ACC112 (cell line): ENCODE results near the gene RAB18.
A peak's percentile ranks its signal among the peaks of the same experiment; 100 is the strongest.

Experiments
- H2AFZ ChIP-seq: fragments of 200-600 bp; sonication (generic); one replicate; pipeline ENCODE4 v1.6.0; 2017; ENCODE audit warnings: antibody characterized with exemption, low read length; ENCODE audit not compliant: unreplicated experiment
- H3K27ac ChIP-seq: fragments of 200-600 bp; sonication (generic); 2 replicates; pipeline ENCODE4 v1.5.1; 2014; ENCODE audit warnings: low read depth, mild to moderate bottlenecking, antibody characterized with exemption, low read length, moderate library complexity
- H3K27me3 ChIP-seq: fragments of 200-600 bp; sonication (generic); 2 replicates; pipeline ENCODE4 v1.6.1; 2014; ENCODE audit warnings: mild to moderate bottlenecking, antibody characterized with exemption, low read length, moderate library complexity, mixed read lengths; ENCODE audit not compliant: insufficient read depth
- H3K36me3 ChIP-seq: fragments of 200-600 bp; sonication (generic); 2 replicates; pipeline ENCODE4 v1.6.1; 2016; ENCODE audit warnings: mild to moderate bottlenecking, antibody characterized with exemption, low read length, moderate library complexity, mixed read lengths; ENCODE audit not compliant: insufficient read depth
- H3K4me1 ChIP-seq: fragments of 200-600 bp; sonication (generic); one replicate; pipeline ENCODE4 v1.6.1; 2016; ENCODE audit warnings: low read length, mixed read lengths; ENCODE audit not compliant: insufficient read depth, unreplicated experiment, control insufficient read depth
- H3K4me3 ChIP-seq: fragments of 200-600 bp; sonication (generic); 2 replicates; pipeline ENCODE4 v1.5.1; 2014; ENCODE audit warnings: mild to moderate bottlenecking, low read depth, low read length
- H3K79me2 ChIP-seq: fragments of 200-600 bp; sonication (generic); one replicate; pipeline ENCODE4 v1.6.0; 2016; ENCODE audit warnings: low read length; ENCODE audit not compliant: control insufficient read depth, unreplicated experiment, insufficient read depth

Gene RAB18

DNA sequence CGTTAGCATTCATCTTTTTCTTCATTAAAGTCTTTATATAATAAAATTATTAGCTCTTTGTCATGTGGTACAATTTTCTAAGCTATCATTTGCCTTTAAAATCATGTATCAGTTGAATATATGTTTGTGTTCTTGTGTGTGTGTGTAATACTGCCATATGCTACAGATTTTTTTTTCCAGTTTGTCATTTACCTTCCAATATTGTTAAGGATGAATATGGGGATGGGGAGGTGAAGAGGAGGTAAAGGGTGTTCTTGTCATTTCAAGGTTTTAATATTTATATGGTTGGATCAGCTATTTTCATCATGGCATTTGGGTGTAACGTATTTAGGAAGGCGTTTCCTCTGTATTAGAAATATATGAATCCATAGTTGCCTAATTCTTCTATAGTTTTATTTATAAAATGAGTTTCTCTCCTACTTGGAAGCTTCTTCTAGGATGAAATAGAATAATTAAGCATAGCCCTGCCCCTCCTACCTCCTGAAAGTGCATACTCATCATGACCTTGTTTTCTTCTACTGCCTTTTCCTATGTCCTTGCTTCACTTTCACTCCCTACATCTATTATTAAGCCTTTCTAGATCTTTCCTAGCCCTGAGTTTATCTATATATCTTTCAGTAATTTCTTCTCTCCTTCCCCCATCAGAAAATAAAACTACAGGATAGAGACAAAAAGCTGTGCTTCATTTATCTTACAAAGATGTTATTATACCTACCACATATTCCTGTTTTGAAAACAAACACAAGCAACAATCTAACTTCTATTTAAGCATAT, 25.1 kb downstream of the RAB18 start:
- Histone ChIP-seq H3K4me3 (no peak overlapping the region), H3K27me3 (no peaks in the 10 kb centered on the region), H3K27ac (peak overlapping the region; percentile 58), H3K79me2 (peaks cover 68% of the 10 kb centered on the region), H3K36me3 (peaks cover 15% of the 10 kb centered on the region), H3K4me1 (peaks cover 25% of the 10 kb centered on the region), H2AFZ (no peak overlapping the region)

DNA sequence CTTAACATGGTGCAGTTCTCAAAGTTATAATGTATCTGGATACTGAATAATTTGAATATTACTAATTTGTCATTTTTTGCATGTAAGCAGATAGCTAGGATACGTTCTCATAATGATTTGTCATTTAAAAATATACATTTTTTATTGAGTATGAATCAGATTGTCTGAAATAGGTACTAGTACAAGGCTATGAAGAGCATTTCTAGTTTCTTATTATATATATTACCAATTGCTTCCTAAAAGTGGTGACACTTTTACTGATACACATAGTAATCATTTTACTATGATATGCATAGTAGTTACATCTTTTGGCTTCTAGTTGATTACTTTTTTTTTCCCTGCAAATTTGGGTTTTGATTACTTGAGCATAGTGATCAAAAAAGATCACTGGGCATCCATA, 26.4 kb downstream of the RAB18 start:
- Histone ChIP-seq H3K79me2 (peaks cover 55% of the 10 kb centered on the region), H3K36me3 (peaks cover 27% of the 10 kb centered on the region), H3K27ac (no peak overlapping the region), H2AFZ (no peak overlapping the region), H3K4me1 (peaks cover 20% of the 10 kb centered on the region), H3K27me3 (no peaks in the 10 kb centered on the region), H3K4me3 (no peak overlapping the region)

DNA sequence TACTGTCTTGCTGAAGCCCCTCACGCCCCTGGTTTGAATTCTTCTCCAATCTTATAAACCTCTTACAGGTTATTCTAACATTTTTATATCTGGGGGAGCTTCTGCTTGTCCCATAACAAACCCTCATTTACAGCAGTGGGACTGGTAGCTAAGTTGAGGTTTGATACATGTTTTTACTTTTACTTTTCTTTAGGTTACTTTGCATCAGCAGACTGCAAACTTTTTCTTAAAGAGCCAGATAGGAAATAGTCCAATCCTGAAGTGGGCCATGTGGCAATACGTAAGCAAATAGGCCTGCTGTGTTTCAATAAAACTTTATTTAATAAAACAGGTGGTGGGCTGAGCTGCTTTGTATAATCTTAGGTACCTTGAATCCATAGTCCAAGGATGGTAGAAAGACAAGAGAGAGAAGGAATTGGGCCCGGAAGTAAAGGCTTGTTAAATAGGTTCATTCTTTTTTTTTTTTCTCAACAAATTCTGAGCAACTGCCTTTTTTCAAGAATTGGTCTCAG, 27.3 kb downstream of the RAB18 start:
- H3K4me1 ChIP-seq: peaks cover 14% of the 10 kb centered on the region
- H3K27me3 ChIP-seq: no peaks in the 10 kb centered on the region
- H3K79me2 ChIP-seq: peaks cover 48% of the 10 kb centered on the region
- no peak overlapping the region for H3K27ac ChIP-seq
- peaks cover 27% of the 10 kb centered on the region for H3K36me3 ChIP-seq
- H3K4me3 ChIP-seq: no peak overlapping the region
- no peak overlapping the region for H2AFZ ChIP-seq

DNA sequence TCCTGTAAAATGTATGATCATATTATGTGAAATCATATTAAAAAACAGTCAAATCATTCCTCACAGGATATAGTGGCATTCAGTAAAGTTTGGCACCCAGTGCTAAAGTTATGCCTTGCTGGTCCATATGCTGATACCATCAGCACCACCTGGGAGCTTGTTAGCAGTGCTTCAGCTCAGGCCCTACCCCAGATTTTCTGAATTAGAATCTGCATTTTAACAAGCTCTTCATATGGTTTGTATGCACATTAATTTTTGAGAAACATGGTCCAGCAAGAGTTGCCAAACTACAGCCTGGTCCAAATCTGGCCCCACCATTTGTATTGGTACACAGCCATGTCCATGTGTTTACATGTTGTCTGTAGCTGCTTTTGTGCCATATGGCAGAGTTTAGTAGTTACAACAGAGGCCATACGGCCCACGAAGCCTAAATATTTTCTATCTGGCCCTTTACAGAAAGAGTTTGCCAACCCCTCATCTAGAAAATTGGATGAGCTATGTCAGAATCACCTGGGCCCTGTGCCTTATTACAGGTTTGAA, 30.1 kb downstream of the RAB18 start:
- no peak overlapping the region for H2AFZ ChIP-seq
- peaks cover 23% of the 10 kb centered on the region for H3K79me2 ChIP-seq
- H3K27ac ChIP-seq: no peak overlapping the region
- H3K4me3 ChIP-seq: no peak overlapping the region
- H3K4me1 ChIP-seq: peaks cover 11% of the 10 kb centered on the region
- H3K27me3 ChIP-seq: no peaks in the 10 kb centered on the region
- H3K36me3 ChIP-seq: peaks cover 48% of the 10 kb centered on the region

DNA sequence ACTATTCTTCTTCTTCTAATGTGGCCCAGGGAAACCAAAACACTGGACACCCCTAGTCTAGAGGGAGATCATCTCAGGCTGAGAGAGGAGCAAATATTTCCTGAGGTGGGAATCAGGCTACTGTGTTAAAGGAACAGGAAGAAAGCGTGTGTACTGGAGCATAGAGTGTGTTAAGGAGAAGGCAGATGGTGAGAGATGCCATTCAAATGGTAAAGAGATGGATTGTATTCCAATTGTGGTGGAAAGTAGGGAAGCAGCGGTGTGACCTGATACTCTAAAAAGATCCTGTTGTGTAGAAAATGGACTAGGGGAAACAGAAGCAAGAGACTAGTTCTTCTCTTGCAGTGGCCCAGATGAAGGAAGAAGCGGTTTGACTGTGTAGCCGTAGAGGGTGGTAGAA, 31.2 kb downstream of the RAB18 start:
- H2AFZ ChIP-seq: no peak overlapping the region
- no peaks in the 10 kb centered on the region for H3K27me3 ChIP-seq
- H3K79me2 ChIP-seq: peaks cover 12% of the 10 kb centered on the region
- no peak overlapping the region for H3K4me3 ChIP-seq
- H3K36me3 ChIP-seq: peaks cover 43% of the 10 kb centered on the region
- H3K27ac ChIP-seq: no peak overlapping the region
- no peaks in the 10 kb centered on the region for H3K4me1 ChIP-seq

DNA sequence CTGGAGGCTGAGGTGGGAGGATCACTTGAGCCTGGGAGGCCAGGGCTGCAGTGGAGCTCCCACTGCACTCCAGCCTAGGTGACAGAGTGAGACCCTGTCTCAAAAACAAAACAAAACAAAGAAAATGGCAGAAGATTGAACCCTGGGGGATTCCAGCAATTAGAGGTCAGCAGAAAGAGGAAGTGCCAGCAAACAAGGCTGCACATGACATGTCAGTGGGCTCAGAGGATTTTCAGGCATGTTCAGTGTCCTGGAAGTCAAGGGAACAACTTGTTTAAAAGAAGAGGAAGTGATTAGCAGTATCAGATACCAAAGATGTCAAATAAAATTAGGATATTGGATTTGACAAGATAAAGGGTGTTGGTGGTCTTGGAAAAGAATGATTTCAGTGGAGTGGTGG, 32.3 kb downstream of the RAB18 start:
- Histone ChIP-seq H2AFZ (no peak overlapping the region), H3K36me3 (peaks cover 43% of the 10 kb centered on the region), H3K79me2 (peaks cover 6% of the 10 kb centered on the region), H3K4me1 (no peaks in the 10 kb centered on the region), H3K4me3 (no peak overlapping the region), H3K27me3 (no peaks in the 10 kb centered on the region), H3K27ac (no peak overlapping the region)

DNA sequence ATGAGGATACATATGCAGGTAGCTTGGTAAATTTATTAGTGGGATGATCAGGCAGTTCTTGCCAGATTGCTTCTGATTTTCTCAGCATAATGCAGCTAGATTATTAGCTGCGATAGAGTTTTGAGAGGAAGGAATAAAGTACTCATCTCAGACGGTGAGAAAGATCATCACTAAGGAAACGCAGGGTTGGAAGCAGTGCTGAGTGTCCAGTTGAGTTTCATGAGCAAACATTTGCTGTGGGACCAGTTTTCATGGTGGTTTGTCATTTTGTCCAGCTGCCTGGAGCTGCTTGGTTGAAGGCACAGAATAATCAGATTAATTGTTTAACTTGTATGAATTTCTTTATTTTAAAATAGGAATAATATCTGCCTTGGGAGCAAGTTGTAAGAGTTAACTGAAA, 33.1 kb downstream of the RAB18 start:
- Histone ChIP-seq H3K27me3 (no peaks in the 10 kb centered on the region), H3K4me3 (no peak overlapping the region), H3K36me3 (peaks cover 43% of the 10 kb centered on the region), H3K79me2 (no peaks in the 10 kb centered on the region), H2AFZ (no peak overlapping the region), H3K27ac (no peak overlapping the region), H3K4me1 (no peaks in the 10 kb centered on the region)

DNA sequence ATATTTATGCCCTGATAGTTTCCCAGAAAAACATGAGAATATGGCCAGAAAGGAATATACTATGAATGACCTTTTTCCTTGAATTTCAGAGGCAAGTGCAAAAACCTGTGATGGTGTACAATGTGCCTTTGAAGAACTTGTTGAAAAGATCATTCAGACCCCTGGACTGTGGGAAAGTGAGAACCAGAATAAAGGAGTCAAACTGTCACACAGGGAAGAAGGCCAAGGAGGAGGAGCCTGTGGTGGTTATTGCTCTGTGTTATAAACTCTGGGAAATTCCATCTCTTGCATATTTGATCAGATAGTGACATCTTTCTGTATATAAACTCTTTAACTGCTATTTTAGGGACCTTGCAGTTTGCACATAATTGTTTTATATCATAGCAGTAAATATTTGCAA, 33.7 kb downstream of the RAB18 start:
- H3K79me2 ChIP-seq: no peaks in the 10 kb centered on the region
- H3K27ac ChIP-seq: no peak overlapping the region
- H2AFZ ChIP-seq: no peak overlapping the region
- H3K4me1 ChIP-seq: peaks cover 2% of the 10 kb centered on the region
- H3K4me3 ChIP-seq: no peak overlapping the region
- no peaks in the 10 kb centered on the region for H3K27me3 ChIP-seq
- H3K36me3 ChIP-seq: peaks cover 43% of the 10 kb centered on the region

DNA sequence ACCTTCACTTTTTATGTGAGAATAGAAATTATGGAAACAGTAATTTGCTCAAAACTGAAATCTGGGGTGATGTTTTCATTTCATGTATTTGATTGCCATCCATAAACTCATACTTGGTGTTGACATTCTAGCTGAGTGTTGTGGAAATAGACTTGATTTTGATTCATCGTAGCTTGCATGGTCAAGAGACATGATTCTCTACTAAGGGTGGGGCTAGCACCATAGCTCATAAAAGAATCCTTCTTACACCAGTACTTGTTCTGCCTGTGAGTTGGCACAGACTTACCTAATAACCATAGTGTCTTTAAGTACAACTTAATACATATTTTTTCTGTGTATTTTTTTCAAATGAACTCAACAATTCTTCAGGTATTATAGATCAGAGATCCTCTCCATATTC, 36.6 kb downstream of the RAB18 start:
- H3K36me3 ChIP-seq: peaks cover 21% of the 10 kb centered on the region
- H3K27me3 ChIP-seq: no peaks in the 10 kb centered on the region
- no peak overlapping the region for H2AFZ ChIP-seq
- no peak overlapping the region for H3K27ac ChIP-seq
- no peaks in the 10 kb centered on the region for H3K79me2 ChIP-seq
- H3K4me1 ChIP-seq: peaks cover 6% of the 10 kb centered on the region
- H3K4me3 ChIP-seq: no peak overlapping the region

DNA sequence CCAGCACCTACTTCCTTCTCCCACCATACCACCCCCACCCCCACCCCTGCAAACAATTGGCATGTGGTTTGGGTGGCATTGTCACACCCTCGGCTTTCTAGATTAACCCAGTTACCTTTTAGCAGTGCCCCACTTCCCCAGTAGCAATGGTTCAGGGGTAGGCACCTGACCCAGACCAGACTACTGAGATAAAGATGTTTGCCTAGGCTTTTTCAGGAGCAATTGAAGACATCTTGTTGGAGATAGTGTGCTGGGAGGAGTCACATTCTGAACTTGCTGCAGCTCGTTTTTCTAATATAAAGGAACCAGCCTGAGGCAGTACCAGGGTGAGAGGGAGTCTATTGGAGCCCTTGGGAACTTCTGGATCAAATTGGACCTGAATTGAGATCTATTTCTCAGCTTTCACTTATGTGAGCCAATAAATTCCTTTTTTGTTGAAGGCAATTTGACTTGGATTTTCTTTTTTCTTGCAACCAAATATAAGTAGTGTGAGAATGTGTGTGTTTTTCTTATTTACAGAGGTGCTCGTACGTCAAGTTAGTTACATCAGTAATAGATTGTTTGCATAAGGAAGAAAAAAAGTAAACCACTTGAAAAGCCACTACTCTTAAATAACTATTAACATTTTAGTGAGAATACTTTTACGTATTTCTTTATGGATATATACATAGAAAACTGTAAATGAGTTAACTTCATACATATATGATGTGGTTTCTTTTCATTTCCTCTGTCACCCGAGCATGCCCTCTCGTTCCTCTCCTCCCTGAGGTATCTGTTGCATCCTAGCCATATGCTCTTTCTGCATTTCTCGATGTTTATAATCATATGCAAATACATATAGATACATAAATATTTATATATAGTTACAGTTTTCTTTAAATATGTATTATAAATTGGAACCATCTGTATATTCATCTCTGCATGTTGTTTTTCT, 38.0 kb downstream of the RAB18 start:
- Histone ChIP-seq H3K4me3 (no peak overlapping the region), H3K27ac (no peak overlapping the region), H3K27me3 (no peaks in the 10 kb centered on the region), H3K36me3 (peaks cover 15% of the 10 kb centered on the region), H3K4me1 (peaks cover 6% of the 10 kb centered on the region), H3K79me2 (no peaks in the 10 kb centered on the region), H2AFZ (no peak overlapping the region)
